Kidney (tissue), 14 donors: ENCODE results near the gene FZR1. TPM values are rescaled to one million over a fixed set of nuclear protein-coding genes. Genes with fewer than 3 reads are reported as not detected.
A peak's percentile ranks its signal among the peaks of the same experiment; 100 is the strongest.

Experiments
- DNase-seq, 5 donors: peaks; one replicate each; pipeline ENCODE4 v3.0.0-alpha.2; 2013 to 2020
- FAIRE-seq: peaks from 2 replicates; lab custom pipeline; 2012; peaks lifted over from hg19 to GRCh38; lab: Jason Lieb, UNC
- H3K27ac ChIP-seq, 2 donors: one replicate each; pipeline ENCODE4 v1.7.0; 2013; ENCODE audit warnings: low read depth in 2 of 2, low read length in 2 of 2, inconsistent platforms in 1 of 2
- H3K27me3 ChIP-seq: one replicate; pipeline ENCODE4 v1.7.1; 2013; ENCODE audit warnings: low read length, inconsistent platforms; ENCODE audit not compliant: control insufficient read depth, insufficient read depth
- H3K36me3 ChIP-seq, 3 donors: one replicate each; pipeline versions ENCODE4 v1.7.0 to v1.7.1; 2013; ENCODE audit warnings: low read length in 3 of 3, control low read depth in 1 of 3, inconsistent platforms in 1 of 3; ENCODE audit not compliant: insufficient read depth in 3 of 3, control insufficient read depth in 2 of 3
- H3K4me1 ChIP-seq, 3 donors: one replicate each; pipeline versions ENCODE4 v1.7.0 to v1.7.1; 2013; ENCODE audit warnings: low read length in 3 of 3, inconsistent platforms in 1 of 3, low read depth in 1 of 3; ENCODE audit not compliant: control insufficient read depth in 2 of 3, insufficient read depth in 2 of 3
- H3K4me3 ChIP-seq, 3 donors: one replicate each; pipeline versions ENCODE4 v1.7.0 to v1.8.1; 2013; ENCODE audit warnings: low read length in 3 of 3, control low read depth in 1 of 3, inconsistent platforms in 1 of 3
- H3K9ac ChIP-seq, 3 donors: one replicate each; pipeline versions ENCODE4 v1.7.0 to v1.7.1; 2013; ENCODE audit warnings: low read length in 3 of 3, control low read depth in 1 of 3, inconsistent platforms in 1 of 3
- H3K9me3 ChIP-seq, 3 donors: one replicate each; pipeline versions ENCODE4 v1.7.0 to v1.7.1; 2013; ENCODE audit warnings: low read length in 3 of 3, control low read depth in 1 of 3, inconsistent platforms in 1 of 3; ENCODE audit not compliant: control insufficient read depth in 2 of 3, insufficient read depth in 1 of 3
- intact Hi-C: fragments of 100-400 bp; cut with DNase I; formaldehyde crosslinking; loops from one replicate; pipeline ENCODE4 v1.11.1; 2022
- polyA plus RNA-seq: library from polyadenylated mRNA; stranded (reverse); fragments of 350-450 nt; fragmentation: Illumina TruSeq; extraction: RNeasy Lipid Tissue Mini Kit (QIAGEN cat#74804); gene quantifications from one replicate; pipeline ENCODE4 v1.2.3, GENCODE V29; 2014; ENCODE audit warnings: low read depth, low replicate concordance; ENCODE audit not compliant: insufficient read depth
- total RNA-seq: library from RNA; stranded (reverse); fragmentation: NEBNext Ultra II Directional; extraction: Animal tissue kit (Norgen Biotek cat#: 25700); gene quantifications from one replicate; pipeline ENCODE4 v1.2.1, GENCODE V29; 2021
- TF ChIP-seq, protein P1 (sequence below): IDR thresholded peaks from 3 replicates; pipeline ENCODE4 v1.5.1; 2012; ENCODE audit warnings: mild to moderate bottlenecking, moderate library complexity, borderline replicate concordance; ENCODE audit not compliant: insufficient read depth; ENCODE audit errors: extremely low read depth
- donor health status: control.
- donor health status: control.
- donor health status: control.
- donor health status: control.
- donor health status: control.
- donor health status: DM: yes; HTN: yes; CAD: no.
- donor health status: Normal renal cell carcinoma (clear cell type).

Gene FZR1
- total and polyA plus RNA-seq, 2 donors from 2014 or later, result 28.4 to 48.0 TPM

GRCh38 chr19:3500429-3501101 lies 5.5 kb upstream of the FZR1 start, which contains the start of gene DOHH:
TSS of gene DOHH (minus strand) at chr19:3500674. CDS start at chr19:3496814, 3,860 bp downstream.
- Histone ChIP-seq H3K36me3 (peaks cover 0 to 4% (median 3%) of the 10 kb centered on the region in 3 donors), H3K4me3 (peak within 1 kb of the TSS; percentile 84 to 96 (median 94)), H3K27ac (peak within 1 kb of the TSS; percentile 88 to 99), H3K4me1 (peaks cover 0 to 15% (median 4%) of the 10 kb centered on the region in 3 donors), H3K9me3 (no peaks in the 10 kb centered on the region), H3K27me3 (no peaks in the 10 kb centered on the region), H3K9ac (peak within 1 kb of the TSS; percentile 66 to 92 (median 89))
- TF ChIP-seq, protein P1, sequence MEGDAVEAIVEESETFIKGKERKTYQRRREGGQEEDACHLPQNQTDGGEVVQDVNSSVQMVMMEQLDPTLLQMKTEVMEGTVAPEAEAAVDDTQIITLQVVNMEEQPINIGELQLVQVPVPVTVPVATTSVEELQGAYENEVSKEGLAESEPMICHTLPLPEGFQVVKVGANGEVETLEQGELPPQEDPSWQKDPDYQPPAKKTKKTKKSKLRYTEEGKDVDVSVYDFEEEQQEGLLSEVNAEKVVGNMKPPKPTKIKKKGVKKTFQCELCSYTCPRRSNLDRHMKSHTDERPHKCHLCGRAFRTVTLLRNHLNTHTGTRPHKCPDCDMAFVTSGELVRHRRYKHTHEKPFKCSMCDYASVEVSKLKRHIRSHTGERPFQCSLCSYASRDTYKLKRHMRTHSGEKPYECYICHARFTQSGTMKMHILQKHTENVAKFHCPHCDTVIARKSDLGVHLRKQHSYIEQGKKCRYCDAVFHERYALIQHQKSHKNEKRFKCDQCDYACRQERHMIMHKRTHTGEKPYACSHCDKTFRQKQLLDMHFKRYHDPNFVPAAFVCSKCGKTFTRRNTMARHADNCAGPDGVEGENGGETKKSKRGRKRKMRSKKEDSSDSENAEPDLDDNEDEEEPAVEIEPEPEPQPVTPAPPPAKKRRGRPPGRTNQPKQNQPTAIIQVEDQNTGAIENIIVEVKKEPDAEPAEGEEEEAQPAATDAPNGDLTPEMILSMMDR, result no peak
- FAIRE-seq, result peak; percentile 19
- peak; percentile 97 to 98 (median 98) for DNase-seq
- intact Hi-C loops, result no loop called here

DNA sequence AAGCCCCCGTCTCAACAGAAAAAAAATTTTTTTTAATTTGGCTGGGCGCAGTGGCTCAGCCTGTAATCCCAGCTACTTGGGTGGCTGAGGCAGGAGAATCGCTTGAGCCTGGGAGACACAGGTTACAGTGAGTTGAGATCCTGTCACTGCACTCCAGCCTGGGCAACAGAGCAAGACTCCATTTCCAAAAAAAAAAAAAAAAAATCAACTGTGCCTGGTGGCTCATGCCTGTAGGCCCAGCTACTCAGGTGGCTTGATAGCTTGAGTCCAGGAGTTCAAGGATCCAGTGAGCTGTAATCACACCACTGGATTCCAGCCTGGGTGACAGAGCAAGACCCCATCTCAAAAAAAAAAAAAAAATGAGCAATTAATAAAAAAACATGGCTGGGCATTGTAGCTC lies 4.3 kb upstream of the FZR1 start:
- DNase-seq, result no peak
- no peak overlapping the region for H3K27ac ChIP-seq
- no peaks in the 10 kb centered on the region for H3K27me3 ChIP-seq
- no peaks in the 10 kb centered on the region for H3K9me3 ChIP-seq
- no peak overlapping the region for H3K9ac ChIP-seq
- H3K4me3 ChIP-seq, result no peak overlapping the region
- TF ChIP-seq, protein P1, result no peak
- intact Hi-C loops, result no loop called here
- H3K36me3 ChIP-seq, result no peaks in the 10 kb centered on the region
- FAIRE-seq, result no peak
- H3K4me1 ChIP-seq, result peaks cover 0 to 18% (median 4%) of the 10 kb centered on the region in 3 donors

GRCh38 chr19:3503036-3503572 lies 3.0 kb upstream of the FZR1 start:
- no peaks in the 10 kb centered on the region for H3K36me3 ChIP-seq
- DNase-seq, result no peak
- intact Hi-C loops, result no loop called here
- H3K9me3 ChIP-seq, result no peaks in the 10 kb centered on the region
- H3K27ac ChIP-seq, result no peak overlapping the region
- no peak for FAIRE-seq
- no peak overlapping the region for H3K4me3 ChIP-seq
- no peaks in the 10 kb centered on the region for H3K27me3 ChIP-seq
- TF ChIP-seq, protein P1, result no peak
- H3K9ac ChIP-seq, result no peak overlapping the region
- peaks cover 0 to 17% (median 4%) of the 10 kb centered on the region in 3 donors for H3K4me1 ChIP-seq
